Gastroesophageal sphincter (tissue), 3 donors: ENCODE results near the gene INPP5E.

Experiments
- EP300 ChIP-seq: sonication (generic); formaldehyde crosslinking; IDR thresholded peaks from one replicate; pipeline ENCODE4 v1.6.1; 2017; ENCODE audit warnings: antibody characterized with exemption, mild to moderate bottlenecking
- TF ChIP-seq, protein P1 (sequence below), 4 experiments: fragments of 200-600 bp in 2 of 4; fragments of 450-650 bp in 2 of 4; sonication (generic) in 1 of 4; IDR thresholded peaks; one replicate each; pipeline ENCODE4 v1.5.1; 2017 to 2019; ENCODE audit warnings: antibody characterized with exemption in 4 of 4, mild to moderate bottlenecking in 2 of 4, moderate library complexity in 2 of 4

- no peak for TF ChIP-seq EP300
- TF ChIP-seq, protein P1, sequence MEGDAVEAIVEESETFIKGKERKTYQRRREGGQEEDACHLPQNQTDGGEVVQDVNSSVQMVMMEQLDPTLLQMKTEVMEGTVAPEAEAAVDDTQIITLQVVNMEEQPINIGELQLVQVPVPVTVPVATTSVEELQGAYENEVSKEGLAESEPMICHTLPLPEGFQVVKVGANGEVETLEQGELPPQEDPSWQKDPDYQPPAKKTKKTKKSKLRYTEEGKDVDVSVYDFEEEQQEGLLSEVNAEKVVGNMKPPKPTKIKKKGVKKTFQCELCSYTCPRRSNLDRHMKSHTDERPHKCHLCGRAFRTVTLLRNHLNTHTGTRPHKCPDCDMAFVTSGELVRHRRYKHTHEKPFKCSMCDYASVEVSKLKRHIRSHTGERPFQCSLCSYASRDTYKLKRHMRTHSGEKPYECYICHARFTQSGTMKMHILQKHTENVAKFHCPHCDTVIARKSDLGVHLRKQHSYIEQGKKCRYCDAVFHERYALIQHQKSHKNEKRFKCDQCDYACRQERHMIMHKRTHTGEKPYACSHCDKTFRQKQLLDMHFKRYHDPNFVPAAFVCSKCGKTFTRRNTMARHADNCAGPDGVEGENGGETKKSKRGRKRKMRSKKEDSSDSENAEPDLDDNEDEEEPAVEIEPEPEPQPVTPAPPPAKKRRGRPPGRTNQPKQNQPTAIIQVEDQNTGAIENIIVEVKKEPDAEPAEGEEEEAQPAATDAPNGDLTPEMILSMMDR (IDR thresholded peaks at IDR 0.05): no peak
Measured at GRCh38 chr9:136416427-136416826, 23.2 kb downstream of the INPP5E start.
